ENCODE data around the gene MAP2K5.

GRCh38 chr15:67678993-67679392, 136.5 kb downstream of the MAP2K5 start:
- no peak for TF ChIP-seq ZNF70 (CRISPR knock-in tag; IDR thresholded peaks at IDR 0.05)
- no peak for TF ChIP-seq OSR1 (CRISPR knock-in tag; IDR thresholded peaks at IDR 0.05)
- no peak for TF ChIP-seq GLIS3 (CRISPR knock-in tag; IDR thresholded peaks at IDR 0.05)
- no peak for TF ChIP-seq ZFP3 (CRISPR knock-in tag; IDR thresholded peaks at IDR 0.05)
- TF ChIP-seq ZC3H10 (CRISPR knock-in tag; IDR thresholded peaks at IDR 0.05) = no peak
- no peak for TF ChIP-seq TCF4 (CRISPR knock-in tag; IDR thresholded peaks at IDR 0.05; ENCODE audit: borderline replicate concordance)
- no peak for TF ChIP-seq CREB5 (CRISPR knock-in tag; IDR thresholded peaks at IDR 0.05; ENCODE audit: low read depth)
- TF ChIP-seq RARB (CRISPR knock-in tag; IDR thresholded peaks at IDR 0.05) = no peak
- no peak for TF ChIP-seq BACH2 (CRISPR knock-in tag; IDR thresholded peaks at IDR 0.05; ENCODE audit: borderline replicate concordance)
- TF ChIP-seq PPARA (CRISPR knock-in tag; IDR thresholded peaks at IDR 0.05; ENCODE audit: borderline replicate concordance) = no peak
- TF ChIP-seq TSHZ2 (CRISPR knock-in tag; IDR thresholded peaks at IDR 0.05) = no peak
- no peak for TF ChIP-seq CSRNP3 (CRISPR knock-in tag; IDR thresholded peaks at IDR 0.05)
- TF ChIP-seq TOX (CRISPR knock-in tag; IDR thresholded peaks at IDR 0.05; ENCODE audit: borderline replicate concordance) = no peak
